Eye (tissue), 1 donor: ENCODE measurements around the gene MYO15B.
"Not testable (repeated sequence)": the region's sequence is repeated elsewhere in the genome, so short reads cannot be mapped to it uniquely, and the experiment has no call there.

Source experiments
- DNase-seq: peaks from one replicate; pipeline ENCODE4 v3.0.0-alpha.2; 2015

MYO15B gene

GRCh38 chr17:75626496-75627038 is 39.0 kb downstream of the MYO15B start:
- DNase-seq = no peak

- DNase-seq = no peak
These were observed 39.5 kb downstream of the MYO15B start for GRCh38 chr17:75627094-75627493.

- DNase-seq = no peak
These were observed 40.8 kb downstream of the MYO15B start for GRCh38 chr17:75628425-75628824.

GRCh38 chr17:75629157-75629556 is 41.6 kb downstream of the MYO15B start:
- DNase-seq = no peak

DNA sequence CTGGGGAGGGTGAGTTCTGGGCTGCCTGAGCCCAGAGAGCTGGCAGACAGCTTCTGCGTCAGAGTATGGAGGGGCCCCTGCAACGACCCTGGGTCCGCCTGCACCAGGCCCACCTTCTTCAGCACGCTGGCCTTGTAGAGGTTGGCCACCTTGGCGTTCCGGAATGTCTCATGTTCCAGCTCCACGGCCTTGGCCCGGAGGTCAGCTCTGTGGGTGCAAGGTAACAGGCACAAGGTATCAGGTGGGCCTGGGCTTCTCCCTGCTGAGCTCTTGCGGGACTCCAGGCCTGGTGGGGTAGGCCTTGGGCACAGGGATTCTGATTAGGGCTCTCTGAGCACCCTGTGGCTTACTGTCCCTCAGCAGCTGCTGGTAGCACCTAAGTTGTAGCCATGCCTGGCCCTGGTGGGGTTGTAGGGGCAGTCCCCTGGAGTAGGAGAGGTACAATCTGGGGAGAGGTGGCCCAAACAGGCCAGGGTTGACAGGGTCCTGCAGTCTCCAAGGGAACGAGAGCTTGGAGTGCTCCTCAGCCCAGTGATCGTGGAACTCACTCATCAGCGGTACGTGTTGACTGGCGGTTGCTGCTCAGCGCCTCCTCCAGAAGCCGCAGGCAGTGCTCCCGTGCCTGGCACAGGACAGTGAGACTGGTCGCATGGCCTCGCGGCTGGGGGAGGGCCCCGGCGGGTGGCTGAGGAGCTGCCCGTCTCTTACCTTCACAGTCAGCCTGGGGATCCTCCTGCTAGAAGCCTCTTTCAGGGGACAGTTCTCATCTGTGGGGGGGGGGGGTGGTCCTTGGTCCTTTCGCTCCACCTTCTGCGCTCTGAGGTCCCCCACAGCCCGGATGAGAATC is 42.7 kb downstream of the MYO15B start:
- DNase-seq = no peak

- DNase-seq = no peak
These were observed 43.8 kb downstream of the MYO15B start for GRCh38 chr17:75631353-75631752.

DNA sequence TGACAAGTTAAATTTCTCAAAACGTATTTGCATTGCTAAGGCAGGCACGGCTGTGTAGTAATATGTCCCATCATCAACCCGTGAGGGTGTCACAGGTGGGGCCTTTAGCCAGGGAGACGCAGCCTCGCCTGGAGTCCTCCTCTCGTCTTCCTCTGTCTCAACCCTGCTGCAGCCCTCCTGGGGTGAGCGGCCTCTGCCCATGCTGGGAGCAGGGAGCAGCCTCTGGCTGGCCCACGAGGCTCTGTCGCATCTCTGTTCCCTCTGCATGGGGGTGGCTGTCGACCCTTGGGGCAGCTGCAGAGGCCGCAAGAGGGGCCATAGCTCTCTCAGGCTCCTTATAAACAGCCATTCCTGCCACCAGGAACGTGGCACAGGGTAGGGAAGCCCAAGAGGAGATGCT is 44.8 kb downstream of the MYO15B start:
- DNase-seq = no peak

GRCh38 chr17:75632863-75633485 is 45.4 kb downstream of the MYO15B start, which contains the start of gene SMIM5:
TSS of gene SMIM5 (plus strand) at chr17:75633434. CDS start at chr17:75640202, 6,768 bp downstream.
- DNase-seq = peak; percentile 90

DNA sequence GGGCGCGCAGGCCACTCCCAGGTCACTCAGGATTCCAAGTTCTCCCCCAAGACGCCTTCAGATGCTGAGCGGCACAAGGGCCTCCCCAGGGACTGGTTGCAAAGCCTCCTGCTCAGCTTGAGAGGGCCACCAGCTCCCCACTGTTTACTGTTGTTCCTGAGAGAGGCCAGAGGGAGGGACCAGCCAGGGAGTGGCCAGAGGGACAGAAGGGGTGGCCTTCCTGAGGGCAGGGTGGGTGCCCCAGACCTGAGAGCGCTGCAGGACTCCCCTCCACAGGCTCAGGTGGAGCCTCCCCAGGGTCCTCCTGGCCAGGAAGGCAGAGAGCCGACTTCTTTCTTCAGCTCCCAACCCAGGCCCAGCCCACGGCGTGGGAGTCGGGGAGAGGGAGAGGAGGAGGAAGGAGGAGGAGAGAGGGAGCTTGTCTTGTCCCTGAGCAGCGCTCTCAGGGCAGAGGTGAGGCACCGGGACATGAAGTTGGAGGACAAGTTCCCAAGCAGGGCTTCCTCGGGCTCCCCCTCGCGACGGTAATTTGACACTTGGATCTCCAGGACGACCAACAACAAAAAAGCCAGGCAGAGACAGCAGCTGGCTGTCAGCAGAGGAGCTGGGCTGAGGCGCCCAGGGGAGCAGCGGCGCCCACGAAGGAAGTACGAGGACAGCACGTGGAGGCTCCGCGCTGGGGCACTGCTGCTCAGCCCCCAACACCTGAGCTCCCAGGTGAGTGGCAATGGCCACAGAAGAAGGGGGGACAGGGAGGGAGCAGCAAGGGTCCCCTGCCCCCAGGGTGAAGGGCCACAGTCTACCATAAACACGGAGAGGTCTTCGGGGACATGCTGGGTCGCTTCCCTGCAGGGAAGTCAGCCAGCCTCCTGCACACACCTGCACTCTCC is 46.1 kb downstream of the MYO15B start:
- peak; percentile 96 for DNase-seq

DNA sequence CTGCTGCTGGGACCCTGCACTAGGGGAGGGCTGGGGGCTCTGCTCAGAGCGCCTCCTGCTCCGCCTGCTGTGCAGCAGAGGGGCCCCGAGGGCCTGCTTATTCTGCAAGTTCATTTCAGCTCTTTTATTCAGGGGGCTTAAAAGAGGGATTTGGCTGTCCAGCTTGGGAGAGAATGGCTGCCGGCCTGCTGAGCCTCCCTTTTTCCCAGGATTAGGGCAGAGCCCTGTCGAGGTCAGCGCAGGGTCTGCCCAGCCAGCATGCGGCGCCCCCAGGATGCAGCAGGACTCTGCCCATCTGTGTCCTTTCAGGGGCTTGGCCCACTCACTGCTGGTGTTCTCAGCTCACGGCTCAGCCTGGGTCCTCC is 46.8 kb downstream of the MYO15B start:
- DNase-seq = peak; percentile 39

DNA sequence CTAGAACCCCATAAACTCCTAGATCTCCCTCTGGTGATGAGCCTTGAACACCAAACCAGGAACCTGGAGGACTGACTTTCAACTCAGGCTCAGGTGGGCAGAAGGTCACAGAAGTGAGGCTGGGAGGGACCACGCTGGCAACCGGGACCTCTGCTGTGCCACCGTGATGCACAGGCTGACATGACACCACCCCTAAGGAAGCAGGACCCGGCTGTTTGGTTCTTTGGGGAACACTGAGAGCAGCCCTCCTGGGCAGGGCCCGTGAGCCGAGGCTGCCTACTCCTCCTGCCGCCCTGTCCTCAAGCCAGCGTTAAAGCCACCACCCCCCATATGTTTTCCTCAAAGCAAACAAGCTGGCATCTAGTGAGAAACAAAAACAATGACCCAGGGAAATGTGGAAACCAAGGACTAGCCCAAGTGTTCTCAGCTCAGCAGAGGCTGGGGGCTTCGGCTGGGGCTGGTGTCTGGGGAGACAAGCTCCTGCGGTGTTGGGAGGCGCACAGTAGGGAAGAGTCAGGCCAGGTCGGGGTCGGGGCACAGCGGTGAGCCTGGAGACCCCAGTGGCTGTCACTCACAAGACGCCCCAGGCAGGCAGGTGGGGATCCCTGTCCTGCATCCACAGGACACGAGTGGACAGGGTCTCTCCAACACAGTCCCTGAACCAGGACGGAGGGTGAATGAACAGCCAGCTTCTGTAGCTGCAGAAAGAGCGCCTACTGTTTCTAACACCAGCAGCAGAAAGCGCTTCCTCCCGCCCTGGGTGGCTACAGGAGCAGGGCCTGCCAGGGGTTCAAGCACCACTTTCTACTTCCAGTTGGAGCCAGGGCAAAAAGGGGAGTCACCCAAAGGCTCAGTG is 47.4 kb downstream of the MYO15B start:
- no peak for DNase-seq

DNA sequence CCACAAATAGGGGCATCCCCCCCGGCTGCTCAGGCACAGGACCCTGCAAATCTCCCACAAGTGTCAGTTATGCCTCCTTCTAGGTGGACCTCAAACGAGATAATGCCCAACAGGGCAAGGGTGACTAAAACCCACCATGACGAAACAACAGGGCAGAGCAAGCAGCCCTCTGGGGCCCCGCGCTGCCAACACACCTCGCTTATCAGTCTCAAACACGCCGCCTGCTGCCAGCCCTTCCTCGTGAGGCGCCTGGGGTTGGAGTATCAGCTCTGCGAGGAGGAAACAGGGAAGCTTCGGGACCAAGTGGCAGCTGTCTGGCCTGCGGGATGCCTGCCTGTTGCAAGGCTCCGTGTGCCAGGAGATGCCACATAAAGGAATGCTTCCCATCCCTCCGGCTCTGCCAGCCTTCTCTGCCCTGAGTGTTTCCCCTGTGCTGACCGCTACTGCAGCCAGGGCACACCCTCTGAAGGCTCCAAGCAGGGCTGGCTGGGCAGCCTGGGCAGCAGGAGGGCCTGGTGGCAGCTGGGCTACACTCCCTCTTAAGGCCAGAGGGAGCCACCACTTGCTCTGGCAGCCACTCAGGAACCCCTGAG is 48.1 kb downstream of the MYO15B start:
- no peak for DNase-seq

GRCh38 chr17:75636381-75637142 is 49.0 kb downstream of the MYO15B start:
- DNase-seq = no peak

GRCh38 chr17:75637143-75637538 is 49.5 kb downstream of the MYO15B start:
- no peak for DNase-seq

DNA sequence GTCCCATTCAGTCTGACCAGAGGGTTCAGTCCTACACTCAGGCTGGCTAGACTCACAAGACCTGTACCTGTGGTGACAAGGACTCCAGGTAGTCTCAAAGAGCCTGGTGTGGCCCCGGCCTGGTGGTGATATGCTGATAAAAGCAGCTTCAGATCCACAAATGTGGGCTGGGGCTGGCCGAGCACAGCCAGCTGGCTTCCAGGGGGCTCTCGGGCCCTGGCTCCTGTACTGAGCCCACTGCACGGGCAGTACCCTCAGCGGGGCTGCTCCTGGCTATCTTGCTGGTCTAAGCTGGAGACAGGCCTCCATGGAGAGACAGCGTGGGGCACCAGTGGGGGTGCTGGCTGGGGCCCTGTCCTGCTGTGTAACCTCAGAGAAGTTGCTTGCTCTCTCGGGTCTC is 50.0 kb downstream of the MYO15B start:
- DNase-seq = no peak

- DNase-seq = not testable (repeated sequence)
These were observed 50.4 kb downstream of the MYO15B start for GRCh38 chr17:75638039-75638438.

DNA sequence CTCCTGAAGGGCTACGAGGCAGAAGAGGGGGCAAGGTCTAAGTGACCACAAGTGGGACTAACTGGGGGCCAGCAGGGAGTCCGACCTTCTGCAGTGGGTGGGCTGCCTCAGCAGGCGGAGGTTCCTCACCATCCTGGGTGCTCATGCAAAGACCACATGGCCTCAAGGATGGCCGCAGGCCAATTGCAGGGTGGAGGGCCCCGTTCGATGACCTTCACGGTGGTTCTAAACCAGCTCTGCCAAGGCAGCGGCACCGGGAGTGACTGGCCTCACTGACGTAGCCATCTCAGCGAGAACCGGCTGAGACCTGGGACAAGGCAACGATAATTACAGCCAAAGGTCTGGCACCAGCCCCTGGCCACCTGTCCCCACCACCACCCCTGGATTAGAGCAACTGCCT is 51.3 kb downstream of the MYO15B start:
- no peak for DNase-seq

- DNase-seq = no peak
These were observed 51.7 kb downstream of the MYO15B start for GRCh38 chr17:75639327-75639726.

DNA sequence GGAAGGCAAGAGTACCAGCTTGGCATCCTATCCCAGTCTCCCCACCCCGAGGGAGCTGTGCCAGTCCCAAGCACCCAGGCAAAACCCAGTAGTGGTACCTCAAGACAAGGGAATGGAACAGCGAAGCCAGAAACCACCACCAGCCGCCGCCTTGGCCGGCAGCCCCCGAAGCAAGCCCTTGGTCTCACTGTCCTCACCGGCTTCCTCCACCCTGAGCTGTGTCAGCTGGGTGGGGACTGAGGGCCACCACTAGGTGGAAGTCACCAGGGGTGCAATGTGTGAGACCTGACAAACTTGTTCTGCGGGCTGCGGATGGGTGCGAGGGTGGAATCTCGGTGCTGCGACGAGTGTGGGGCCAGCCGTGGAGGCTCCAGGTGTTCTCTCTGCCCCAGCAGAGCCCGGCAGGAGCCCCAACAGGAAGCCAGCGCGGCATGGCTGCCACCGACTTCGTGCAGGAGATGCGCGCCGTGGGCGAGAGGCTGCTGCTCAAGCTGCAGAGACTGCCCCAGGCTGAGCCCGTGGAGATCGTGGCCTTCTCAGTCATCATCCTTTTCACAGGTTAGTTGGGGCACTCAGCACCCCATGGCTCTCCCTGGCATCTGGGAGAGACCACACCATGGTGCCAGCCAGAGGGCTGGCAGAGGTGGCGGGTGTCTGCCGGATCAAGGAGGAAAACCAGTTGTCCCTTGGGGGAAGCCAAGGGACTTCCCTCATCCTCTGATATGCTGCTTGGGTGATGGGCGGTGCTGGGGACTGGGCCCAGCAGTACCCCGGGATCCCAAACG is 52.4 kb downstream of the MYO15B start:
- DNase-seq = no peak

- DNase-seq = no peak
These were observed 53.0 kb downstream of the MYO15B start for GRCh38 chr17:75640556-75641119.
